ENCODE measurements around the gene FAM50B.

FAM50B gene

GRCh38 chr6:3822747-3823445 lies 26.3 kb upstream of the FAM50B start:
- no peak overlapping the region for H3K27ac ChIP-seq (ENCODE audit: low read length)
- H3K27me3 ChIP-seq (ENCODE audit: control insufficient read depth, insufficient read depth, low read length): no peaks in the 10 kb centered on the region

GRCh38 chr6:3823671-3824070 lies 25.5 kb upstream of the FAM50B start:
- no peak overlapping the region for H3K9ac ChIP-seq (ENCODE audit: low read length)
- no peaks in the 10 kb centered on the region for H3K9me3 ChIP-seq (ENCODE audit: control insufficient read depth, low read depth, low read length)
- peaks cover 4% of the 10 kb centered on the region for H3K4me1 ChIP-seq (ENCODE audit: control insufficient read depth, low read depth, low read length)
- H3K4me3 ChIP-seq (ENCODE audit: low read length): no peak overlapping the region
- H3K36me3 ChIP-seq (ENCODE audit: control insufficient read depth, low read depth, low read length): no peaks in the 10 kb centered on the region
- no peaks in the 10 kb centered on the region for H3K27me3 ChIP-seq (ENCODE audit: control insufficient read depth, insufficient read depth, low read length)
- no peak overlapping the region for H3K27ac ChIP-seq (ENCODE audit: low read length)

More at GRCh38 chr6:3822747-3823445, 26.3 kb upstream of the FAM50B start:
- Histone ChIP-seq H3K36me3 (ENCODE audit: control insufficient read depth, low read depth, low read length) (no peaks in the 10 kb centered on the region), H3K4me3 (ENCODE audit: low read length) (no peak overlapping the region), H3K9ac (ENCODE audit: low read length) (no peak overlapping the region), H3K9me3 (ENCODE audit: control insufficient read depth, low read depth, low read length) (no peaks in the 10 kb centered on the region), H3K4me1 (ENCODE audit: control insufficient read depth, low read depth, low read length) (peaks cover 4% of the 10 kb centered on the region)

- H3K27ac ChIP-seq (ENCODE audit: low read length): no peak overlapping the region
- H3K9me3 ChIP-seq (ENCODE audit: control insufficient read depth, low read depth, low read length): no peaks in the 10 kb centered on the region
- no peak overlapping the region for H3K4me3 ChIP-seq (ENCODE audit: low read length)
- no peaks in the 10 kb centered on the region for H3K27me3 ChIP-seq (ENCODE audit: control insufficient read depth, insufficient read depth, low read length)
- no peaks in the 10 kb centered on the region for H3K36me3 ChIP-seq (ENCODE audit: control insufficient read depth, low read depth, low read length)
- H3K4me1 ChIP-seq (ENCODE audit: control insufficient read depth, low read depth, low read length): peaks cover 4% of the 10 kb centered on the region
- H3K9ac ChIP-seq (ENCODE audit: low read length): no peak overlapping the region
These were observed 23.8 kb upstream of the FAM50B start for GRCh38 chr6:3825331-3825831.

GRCh38 chr6:3825851-3826581 lies 23.2 kb upstream of the FAM50B start:
- Histone ChIP-seq H3K9me3 (ENCODE audit: control insufficient read depth, low read depth, low read length) (no peaks in the 10 kb centered on the region), H3K4me3 (ENCODE audit: low read length) (no peak overlapping the region), H3K27ac (ENCODE audit: low read length) (no peak overlapping the region), H3K36me3 (ENCODE audit: control insufficient read depth, low read depth, low read length) (no peaks in the 10 kb centered on the region), H3K4me1 (ENCODE audit: control insufficient read depth, low read depth, low read length) (no peaks in the 10 kb centered on the region), H3K9ac (ENCODE audit: low read length) (no peak overlapping the region), H3K27me3 (ENCODE audit: control insufficient read depth, insufficient read depth, low read length) (no peaks in the 10 kb centered on the region)

GRCh38 chr6:3829285-3829684 lies 19.9 kb upstream of the FAM50B start:
- H3K9ac ChIP-seq (ENCODE audit: low read length): no peak overlapping the region
- no peak overlapping the region for H3K4me3 ChIP-seq (ENCODE audit: low read length)
- no peaks in the 10 kb centered on the region for H3K4me1 ChIP-seq (ENCODE audit: control insufficient read depth, low read depth, low read length)
- H3K36me3 ChIP-seq (ENCODE audit: control insufficient read depth, low read depth, low read length): no peaks in the 10 kb centered on the region
- H3K27ac ChIP-seq (ENCODE audit: low read length): no peak overlapping the region
- no peaks in the 10 kb centered on the region for H3K27me3 ChIP-seq (ENCODE audit: control insufficient read depth, insufficient read depth, low read length)
- no peaks in the 10 kb centered on the region for H3K9me3 ChIP-seq (ENCODE audit: control insufficient read depth, low read depth, low read length)

GRCh38 chr6:3830806-3831205 lies 18.4 kb upstream of the FAM50B start:
- H3K27me3 ChIP-seq (ENCODE audit: control insufficient read depth, insufficient read depth, low read length): no peaks in the 10 kb centered on the region
- no peak overlapping the region for H3K9ac ChIP-seq (ENCODE audit: low read length)
- H3K27ac ChIP-seq (ENCODE audit: low read length): no peak overlapping the region
- H3K4me3 ChIP-seq (ENCODE audit: low read length): no peak overlapping the region
- H3K9me3 ChIP-seq (ENCODE audit: control insufficient read depth, low read depth, low read length): no peaks in the 10 kb centered on the region
- H3K4me1 ChIP-seq (ENCODE audit: control insufficient read depth, low read depth, low read length): no peaks in the 10 kb centered on the region
- H3K36me3 ChIP-seq (ENCODE audit: control insufficient read depth, low read depth, low read length): no peaks in the 10 kb centered on the region

GRCh38 chr6:3831761-3832530 lies 17.2 kb upstream of the FAM50B start:
- Histone ChIP-seq H3K27me3 (ENCODE audit: control insufficient read depth, insufficient read depth, low read length) (no peaks in the 10 kb centered on the region), H3K36me3 (ENCODE audit: control insufficient read depth, low read depth, low read length) (no peaks in the 10 kb centered on the region), H3K4me3 (ENCODE audit: low read length) (no peak overlapping the region), H3K27ac (ENCODE audit: low read length) (no peak overlapping the region), H3K4me1 (ENCODE audit: control insufficient read depth, low read depth, low read length) (no peaks in the 10 kb centered on the region), H3K9ac (ENCODE audit: low read length) (no peak overlapping the region), H3K9me3 (ENCODE audit: control insufficient read depth, low read depth, low read length) (no peaks in the 10 kb centered on the region)

- Histone ChIP-seq H3K4me1 (ENCODE audit: control insufficient read depth, low read depth, low read length) (no peaks in the 10 kb centered on the region), H3K27ac (ENCODE audit: low read length) (no peak overlapping the region), H3K9me3 (ENCODE audit: control insufficient read depth, low read depth, low read length) (no peaks in the 10 kb centered on the region), H3K36me3 (ENCODE audit: control insufficient read depth, low read depth, low read length) (no peaks in the 10 kb centered on the region), H3K4me3 (ENCODE audit: low read length) (no peak overlapping the region), H3K27me3 (ENCODE audit: control insufficient read depth, insufficient read depth, low read length) (no peaks in the 10 kb centered on the region), H3K9ac (ENCODE audit: low read length) (no peak overlapping the region)
These were observed 14.0 kb upstream of the FAM50B start for GRCh38 chr6:3835055-3835731.

GRCh38 chr6:3835785-3836184 lies 13.4 kb upstream of the FAM50B start:
- Histone ChIP-seq H3K9ac (ENCODE audit: low read length) (no peak overlapping the region), H3K27ac (ENCODE audit: low read length) (no peak overlapping the region), H3K9me3 (ENCODE audit: control insufficient read depth, low read depth, low read length) (no peaks in the 10 kb centered on the region), H3K27me3 (ENCODE audit: control insufficient read depth, insufficient read depth, low read length) (no peaks in the 10 kb centered on the region), H3K4me1 (ENCODE audit: control insufficient read depth, low read depth, low read length) (no peaks in the 10 kb centered on the region), H3K4me3 (ENCODE audit: low read length) (no peak overlapping the region), H3K36me3 (ENCODE audit: control insufficient read depth, low read depth, low read length) (no peaks in the 10 kb centered on the region)

GRCh38 chr6:3836566-3836965 lies 12.6 kb upstream of the FAM50B start:
- Histone ChIP-seq H3K36me3 (ENCODE audit: control insufficient read depth, low read depth, low read length) (no peaks in the 10 kb centered on the region), H3K27me3 (ENCODE audit: control insufficient read depth, insufficient read depth, low read length) (no peaks in the 10 kb centered on the region), H3K4me3 (ENCODE audit: low read length) (no peak overlapping the region), H3K9ac (ENCODE audit: low read length) (no peak overlapping the region), H3K4me1 (ENCODE audit: control insufficient read depth, low read depth, low read length) (no peaks in the 10 kb centered on the region), H3K9me3 (ENCODE audit: control insufficient read depth, low read depth, low read length) (no peaks in the 10 kb centered on the region), H3K27ac (ENCODE audit: low read length) (no peak overlapping the region)

GRCh38 chr6:3837781-3838180 lies 11.4 kb upstream of the FAM50B start:
- no peaks in the 10 kb centered on the region for H3K9me3 ChIP-seq (ENCODE audit: control insufficient read depth, low read depth, low read length)
- no peaks in the 10 kb centered on the region for H3K27me3 ChIP-seq (ENCODE audit: control insufficient read depth, insufficient read depth, low read length)
- H3K4me3 ChIP-seq (ENCODE audit: low read length): no peak overlapping the region
- no peaks in the 10 kb centered on the region for H3K4me1 ChIP-seq (ENCODE audit: control insufficient read depth, low read depth, low read length)
- H3K9ac ChIP-seq (ENCODE audit: low read length): no peak overlapping the region
- no peaks in the 10 kb centered on the region for H3K36me3 ChIP-seq (ENCODE audit: control insufficient read depth, low read depth, low read length)
- no peak overlapping the region for H3K27ac ChIP-seq (ENCODE audit: low read length)

Data from iPS-18a (cell line).